WTC11 (cell line): ENCODE results near the gene IL36RN. TPM values are rescaled to one million over a fixed set of nuclear protein-coding genes. Genes with fewer than 3 reads are reported as not detected.

ENCODE experiments used
- ATAC-seq: fragments of 200-7000 bp; cut with Tn5 transposase; 2 replicates; pipeline ENCODE4 v1.10.0; 2021; ENCODE audit warnings: mild to moderate bottlenecking, moderate library complexity
- CTCF ChIA-PET: fragments of 300-600 bp; sonication (Branson Sonifier 250); formaldehyde crosslinking; loops from one replicate; lab custom pipeline; 2021; ENCODE audit warnings: antibody characterized with exemption; lab: Charles Lee
- POLR2A ChIA-PET: fragments of 350-600 bp; sonication (Branson Sonifier 250); formaldehyde crosslinking; loops from one replicate; lab custom pipeline; 2021; ENCODE audit warnings: antibody characterized with exemption; lab: Charles Lee
- DNase-seq: peaks from one replicate; pipeline ENCODE4 v3.0.0; 2021; ENCODE audit warnings: low spot score
- H3K27ac Mint-ChIP-seq: 2 replicates; pipeline ENCODE4 v1.8.0; 2021; ENCODE audit warnings: mixed read lengths
- H3K27me3 Mint-ChIP-seq: 2 replicates; pipeline ENCODE4 v1.8.0; 2021; ENCODE audit warnings: low read depth, mild to moderate bottlenecking, moderate library complexity, mixed read lengths
- H3K36me3 Mint-ChIP-seq: 2 replicates; pipeline ENCODE4 v1.8.0; 2021; ENCODE audit warnings: mixed read lengths
- H3K4me1 Mint-ChIP-seq: 2 replicates; pipeline ENCODE4 v1.8.0; 2022; ENCODE audit warnings: mixed read lengths
- H3K4me3 Mint-ChIP-seq: 2 replicates; pipeline ENCODE4 v1.8.0; 2021; ENCODE audit warnings: mild to moderate bottlenecking, moderate library complexity, mixed read lengths
- H3K9me3 Mint-ChIP-seq: 2 replicates; pipeline ENCODE4 v1.8.0; 2021; ENCODE audit warnings: mixed read lengths
- ATF6 ChIP-seq: sonication (generic); formaldehyde crosslinking; IDR thresholded peaks from 2 replicates; pipeline ENCODE4 v1.8.1; 2023; ENCODE audit warnings: mild to moderate bottlenecking, missing genetic modification reagents
- E2F5 ChIP-seq: sonication (generic); formaldehyde crosslinking; IDR thresholded peaks from 2 replicates; pipeline ENCODE4 v1.8.1; 2022; ENCODE audit warnings: mild to moderate bottlenecking, moderate library complexity, missing genetic modification reagents
- ELF4 ChIP-seq: sonication (generic); formaldehyde crosslinking; IDR thresholded peaks from 2 replicates; pipeline ENCODE4 v1.8.1; 2022; ENCODE audit warnings: low read depth, mild to moderate bottlenecking, moderate library complexity, missing genetic modification reagents
- EMX1 ChIP-seq: fragments of 250-450 bp; sonication (Bioruptor Pico); IDR thresholded peaks from 2 replicates; pipeline ENCODE4 v1.8.0; 2021; ENCODE audit warnings: mild to moderate bottlenecking
- HMGA2 ChIP-seq: fragments of 250-450 bp; sonication (Bioruptor Pico); IDR thresholded peaks from 2 replicates; pipeline ENCODE4 v1.4.0; 2021; ENCODE audit warnings: mild to moderate bottlenecking, moderate library complexity
- MXD4 ChIP-seq: fragments of 250-450 bp; sonication (Bioruptor Pico); IDR thresholded peaks from 2 replicates; pipeline ENCODE4 v1.8.0; 2021; ENCODE audit warnings: mild to moderate bottlenecking, moderate library complexity, borderline replicate concordance
- NR2C2 ChIP-seq: sonication (generic); formaldehyde crosslinking; IDR thresholded peaks from 2 replicates; pipeline ENCODE4 v1.8.0; 2022; ENCODE audit warnings: mild to moderate bottlenecking, missing genetic modification reagents
- NR3C1 ChIP-seq: sonication (generic); formaldehyde crosslinking; conservative IDR thresholded peaks from 2 replicates; pipeline ENCODE4 v1.8.1; 2023; ENCODE audit warnings: low read depth, mild to moderate bottlenecking, missing genetic modification reagents
- PREB ChIP-seq: sonication (generic); formaldehyde crosslinking; IDR thresholded peaks from 2 replicates; pipeline ENCODE4 v1.8.1; 2022; ENCODE audit warnings: mild to moderate bottlenecking, missing genetic modification reagents, moderate library complexity, borderline replicate concordance
- TCF7 ChIP-seq: sonication (generic); formaldehyde crosslinking; IDR thresholded peaks from 2 replicates; pipeline ENCODE4 v1.8.0; 2022; ENCODE audit warnings: mild to moderate bottlenecking, low read depth, missing genetic modification reagents, moderate library complexity
- USF1 ChIP-seq: sonication (generic); formaldehyde crosslinking; IDR thresholded peaks from 2 replicates; pipeline ENCODE4 v1.8.0; 2022; ENCODE audit warnings: mild to moderate bottlenecking, missing genetic modification reagents
- ZMAT4 ChIP-seq: fragments of 250-450 bp; sonication (Bioruptor Pico); IDR thresholded peaks from 2 replicates; pipeline ENCODE4 v1.9.0; 2021; ENCODE audit warnings: mild to moderate bottlenecking
- ZNF219 ChIP-seq: sonication (generic); formaldehyde crosslinking; IDR thresholded peaks from 2 replicates; pipeline ENCODE4 v1.8.0; 2023; ENCODE audit warnings: missing genetic modification reagents, mild to moderate bottlenecking, borderline replicate concordance
- ZNF232 ChIP-seq: sonication (generic); formaldehyde crosslinking; IDR thresholded peaks from 2 replicates; pipeline ENCODE4 v1.8.0; 2022; ENCODE audit warnings: mild to moderate bottlenecking, missing genetic modification reagents
- ZNF532 ChIP-seq: fragments of 250-450 bp; sonication (Bioruptor Pico); IDR thresholded peaks from 2 replicates; pipeline ENCODE4 v1.9.0; 2021; ENCODE audit warnings: mild to moderate bottlenecking, borderline replicate concordance
- total RNA-seq: library from RNA; stranded (reverse); gene quantifications from 3 replicates; pipeline ENCODE4 v1.2.3, GENCODE V29; 2021

Gene IL36RN
- total RNA-seq, 1 experiment from 2014 or later: not detected

GRCh38 chr2:113068706-113069485 lies 9.9 kb downstream of the IL36RN start:
- Mint-ChIP-seq H3K36me3 (no peaks in the 10 kb centered on the region), H3K4me1 (no peaks in the 10 kb centered on the region), H3K27me3 (peaks cover 36% of the 10 kb centered on the region), H3K4me3 (no peak overlapping the region), H3K27ac (no peak overlapping the region), H3K9me3 (peaks cover 30% of the 10 kb centered on the region)
- CTCF ChIA-PET: interaction anchor here (1.1 to 1.7 kb wide), 3 partner anchors 11 to 110 kb away, joined by 3 to 9 read pairs (median 7); no protein-coding TSS in a partner anchor
- DNase-seq (no peak), ATAC-seq (no peak)
- POLR2A ChIA-PET: no interaction called here
- TF ChIP-seq TCF7 (CRISPR knock-in tag) (no peak), ATF6 (no peak), ZNF219 (CRISPR knock-in tag) (no peak), USF1 (CRISPR knock-in tag) (no peak), NR2C2 (CRISPR knock-in tag) (no peak), MXD4 (CRISPR knock-in tag) (no peak), E2F5 (no peak), EMX1 (CRISPR knock-in tag) (no peak), ZMAT4 (CRISPR knock-in tag) (no peak)
- TF ChIP-seq, all 79 proteins: peak for 0

- Mint-ChIP-seq H3K9me3 (peaks cover 23% of the 10 kb centered on the region), H3K27ac (no peak overlapping the region), H3K4me1 (no peaks in the 10 kb centered on the region), H3K36me3 (no peaks in the 10 kb centered on the region), H3K27me3 (peaks cover 30% of the 10 kb centered on the region), H3K4me3 (no peak overlapping the region)
- CTCF ChIA-PET: interaction anchor here (0.6 to 1.7 kb wide), 2 partner anchors 10 to 362 kb away, joined by 3 to 9 read pairs; no protein-coding TSS in a partner anchor
- no peak for ATAC-seq
- DNase-seq: no peak
- TF ChIP-seq HMGA2 (CRISPR knock-in tag): no peak
- no peak for TF ChIP-seq PREB (CRISPR knock-in tag)
- no peak for TF ChIP-seq MXD4 (CRISPR knock-in tag)
- no peak for TF ChIP-seq NR3C1 (CRISPR knock-in tag)
- no peak for TF ChIP-seq ZNF532 (CRISPR knock-in tag)
- no peak for TF ChIP-seq ELF4 (CRISPR knock-in tag)
- no peak for TF ChIP-seq ZNF232 (CRISPR knock-in tag)
- no peak for TF ChIP-seq NR2C2 (CRISPR knock-in tag)
- POLR2A ChIA-PET: no interaction called here
These were observed 10.9 kb downstream of the IL36RN start for GRCh38 chr2:113069676-113070605.
